ENCODE measurements around the gene HES7. TPM values are rescaled to one million over a fixed set of nuclear protein-coding genes. Genes with fewer than 3 reads are reported as not detected.

The HES7 gene
- total RNA-seq, 4 donors from 2014 or later: not detected

DNA sequence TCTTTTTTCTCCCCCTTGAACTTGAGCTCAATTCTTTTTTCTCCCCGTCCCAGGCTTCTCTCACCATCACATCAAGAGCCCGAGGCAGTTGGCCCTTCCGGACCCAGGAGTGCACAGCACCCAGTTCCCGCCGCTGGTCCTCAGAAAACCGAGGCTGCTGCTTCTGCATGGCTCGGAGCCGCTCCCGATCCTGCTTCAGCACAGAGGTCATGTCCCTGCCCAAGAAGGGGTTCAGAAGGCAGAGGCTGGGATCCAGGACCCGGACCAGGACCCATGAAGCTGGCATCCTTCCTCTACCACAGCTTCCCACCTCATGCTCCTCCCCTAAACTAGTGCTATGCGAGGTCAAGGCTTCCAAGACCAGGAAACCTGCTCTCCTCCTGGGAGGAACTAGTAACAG lies 17.8 kb upstream of the HES7 start:
- Histone ChIP-seq H3K4me3 (no peak overlapping the region), H3K4me1 (peaks cover 31% of the 10 kb centered on the region), H3K9me3 (no peaks in the 10 kb centered on the region), H3K36me3 (peaks cover 74% of the 10 kb centered on the region), H3K27me3 (no peaks in the 10 kb centered on the region), H3K27ac (no peak overlapping the region)
- DNase-seq (ENCODE audit: low spot score in 2 of 2): peak in 1 of 2 donors; percentile 72
- WGBS: 90% methylated on average over 10 of the region's 11 CpGs
- no peak for TF ChIP-seq CTCF (IDR thresholded peaks at IDR 0.05)
- TF ChIP-seq POLR2AphosphoS5 (IDR thresholded peaks at IDR 0.05): no peak
- TF ChIP-seq POLR2A (IDR thresholded peaks at IDR 0.05): no peak
- no peak for TF ChIP-seq EP300 (IDR thresholded peaks at IDR 0.05)

GRCh38 chr17:8141045-8141444 lies 17.1 kb upstream of the HES7 start:
- peak in 1 of 2 donors; percentile 70 for DNase-seq (ENCODE audit: low spot score in 2 of 2)
- H3K36me3 ChIP-seq: peaks cover 67% of the 10 kb centered on the region
- TF ChIP-seq EP300 (IDR thresholded peaks at IDR 0.05) (no peak), CTCF (IDR thresholded peaks at IDR 0.05) (no peak), POLR2A (IDR thresholded peaks at IDR 0.05) (no peak), POLR2AphosphoS5 (IDR thresholded peaks at IDR 0.05) (no peak)
- WGBS: 95% methylated on average over 5 of the region's 7 CpGs
- no peak overlapping the region for H3K27ac ChIP-seq
- H3K27me3 ChIP-seq: no peaks in the 10 kb centered on the region
- H3K9me3 ChIP-seq: no peaks in the 10 kb centered on the region
- peaks cover 31% of the 10 kb centered on the region for H3K4me1 ChIP-seq
- H3K4me3 ChIP-seq: no peak overlapping the region

DNA sequence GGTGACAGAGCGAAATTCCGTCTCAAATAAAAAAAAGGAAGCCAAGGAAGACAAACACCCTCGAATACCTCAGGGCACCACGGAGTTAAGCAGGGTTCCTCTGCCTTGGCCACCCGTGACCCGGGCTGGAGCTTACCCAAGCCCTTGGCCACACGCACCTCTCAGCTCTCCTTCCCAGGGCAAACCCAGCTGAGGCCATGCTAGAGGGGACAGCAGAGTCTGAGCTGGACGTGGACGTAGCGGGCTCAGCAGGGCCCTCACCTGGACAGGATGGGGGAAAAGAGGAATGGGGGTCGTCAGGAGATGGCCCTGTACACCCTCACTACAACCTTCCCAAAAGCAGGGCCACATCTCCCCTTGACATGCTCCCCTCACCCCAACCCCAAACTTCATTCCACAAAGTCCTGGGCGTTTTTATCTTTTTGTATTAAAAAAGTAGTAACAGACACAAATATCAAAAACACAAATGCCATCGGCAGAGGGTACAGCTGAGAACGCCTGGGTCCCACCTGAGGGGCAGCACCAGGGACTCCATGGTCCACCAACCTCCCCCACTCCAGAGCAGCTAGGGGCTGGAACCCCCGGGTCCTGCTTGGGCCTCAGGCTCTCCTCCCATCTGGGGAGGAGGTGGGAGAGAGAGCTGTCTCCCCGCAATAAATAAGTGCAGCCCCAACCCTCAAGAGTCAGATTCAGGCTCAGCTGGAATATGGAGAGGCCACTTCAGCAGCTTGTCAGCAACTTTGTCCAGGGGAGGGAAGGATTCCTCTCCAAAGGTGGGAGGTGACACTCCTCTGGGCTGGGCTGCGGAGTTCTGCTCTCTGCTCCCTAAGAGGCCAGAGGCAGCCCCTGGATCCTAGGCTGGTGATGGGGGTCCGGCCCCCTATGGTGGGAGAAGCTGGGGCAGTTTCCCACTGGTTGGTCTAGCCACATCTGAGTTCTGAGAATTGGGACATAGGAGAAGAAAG lies 16.4 kb upstream of the HES7 start:
- TF ChIP-seq POLR2AphosphoS5 (IDR thresholded peaks at IDR 0.05) (no peak), POLR2A (IDR thresholded peaks at IDR 0.05) (no peak), CTCF (IDR thresholded peaks at IDR 0.05) (no peak), EP300 (IDR thresholded peaks at IDR 0.05) (no peak)
- no peak overlapping the region for H3K4me3 ChIP-seq
- H3K36me3 ChIP-seq: peaks cover 60% of the 10 kb centered on the region
- H3K4me1 ChIP-seq: peaks cover 31% of the 10 kb centered on the region
- no peak overlapping the region for H3K27ac ChIP-seq
- H3K9me3 ChIP-seq: no peaks in the 10 kb centered on the region
- no peaks in the 10 kb centered on the region for H3K27me3 ChIP-seq
- 82% methylated on average over 14 of the region's 18 CpGs for WGBS
- peak in 1 of 2 donors; percentile 70 for DNase-seq (ENCODE audit: low spot score in 2 of 2)

DNA sequence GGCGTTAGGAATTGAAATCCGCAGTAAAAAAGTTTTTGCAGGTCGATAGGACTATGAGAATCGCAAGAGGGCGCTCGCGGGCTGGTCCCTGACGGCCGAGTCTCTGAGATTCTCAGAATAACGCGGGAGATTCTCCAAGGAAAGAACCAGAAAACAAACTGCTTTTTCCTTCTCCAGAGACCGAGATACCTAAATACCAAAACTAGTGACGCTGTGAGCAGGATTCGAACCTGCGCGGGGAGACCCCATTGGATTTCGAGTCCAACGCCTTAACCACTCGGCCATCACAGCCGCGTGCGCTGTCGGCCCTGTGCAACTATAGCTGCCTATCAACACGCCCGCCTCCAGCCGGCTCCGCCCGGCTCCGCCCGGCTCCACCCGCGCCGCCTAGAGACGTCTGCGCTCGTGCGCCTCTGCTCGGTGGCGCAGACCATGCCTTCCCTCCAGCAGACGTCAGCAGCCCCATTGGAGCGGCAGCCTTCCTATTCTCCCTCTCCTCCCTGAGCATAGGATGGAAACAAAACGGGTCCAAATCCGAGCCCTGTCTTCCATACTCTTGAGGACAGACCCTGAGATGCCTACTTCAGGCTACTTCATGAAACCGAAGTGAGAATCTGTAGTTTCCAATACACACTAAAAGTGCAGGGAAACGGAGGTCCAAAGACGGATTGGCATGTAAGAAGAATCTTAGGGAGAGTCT lies 14.9 kb upstream of the HES7 start:
- peak overlapping the region; percentile 75 for H3K27ac ChIP-seq
- no peaks in the 10 kb centered on the region for H3K9me3 ChIP-seq
- H3K36me3 ChIP-seq: peaks cover 45% of the 10 kb centered on the region
- H3K4me3 ChIP-seq: peak overlapping the region; percentile 23
- H3K4me1 ChIP-seq: peaks cover 31% of the 10 kb centered on the region
- WGBS: 2% methylated on average over 46 of the region's 46 CpGs
- TF ChIP-seq CTCF (IDR thresholded peaks at IDR 0.05) (peak; percentile 86 to 91), POLR2A (IDR thresholded peaks at IDR 0.05) (peak in 1 of 2 donors; percentile 74), POLR2AphosphoS5 (IDR thresholded peaks at IDR 0.05) (peak in 2 of 3 donors; percentile 86 to 98), EP300 (IDR thresholded peaks at IDR 0.05) (no peak)
- H3K27me3 ChIP-seq: no peaks in the 10 kb centered on the region
- DNase-seq (ENCODE audit: low spot score in 2 of 2): peak; percentile 96

DNA sequence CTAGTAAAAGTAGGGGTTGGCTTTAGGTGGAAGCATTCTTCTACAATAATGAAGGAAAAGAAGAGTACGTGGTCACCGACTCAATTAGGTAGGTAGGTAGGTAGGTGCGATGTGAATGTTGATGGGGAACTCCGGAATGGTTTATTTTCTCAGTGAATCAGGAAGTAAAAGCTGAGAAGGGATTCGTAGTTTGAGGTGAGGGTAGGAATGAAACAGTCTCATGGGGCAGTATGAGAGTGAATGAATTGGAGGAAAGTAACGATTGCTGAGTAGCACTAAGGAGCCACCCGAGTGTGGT lies 14.4 kb upstream of the HES7 start:
- Histone ChIP-seq H3K36me3 (peaks cover 40% of the 10 kb centered on the region), H3K9me3 (no peaks in the 10 kb centered on the region), H3K27me3 (no peaks in the 10 kb centered on the region), H3K4me1 (peaks cover 31% of the 10 kb centered on the region), H3K27ac (peak overlapping the region; percentile 75), H3K4me3 (peak overlapping the region; percentile 23)
- WGBS: 2% methylated on average over 7 of the region's 7 CpGs
- no peak for DNase-seq (ENCODE audit: low spot score in 2 of 2)
- TF ChIP-seq CTCF (IDR thresholded peaks at IDR 0.05): no peak
- TF ChIP-seq EP300 (IDR thresholded peaks at IDR 0.05): peak; percentile 5
